ENCODE measurements around the gene ZFAND3.

Gene ZFAND3

GRCh38 chr6:38141716-38142115 is 322.2 kb downstream of the ZFAND3 start:
- Histone ChIP-seq H3K36me3 (ENCODE audit: insufficient read depth, low read length) (0 out of 2 replicates have a peak, but pooled peaks cover 11% of the 10 kb centered on the region), H3K4me1 (ENCODE audit: insufficient read depth, low read length) (no peaks in the 10 kb centered on the region), H3K27ac (ENCODE audit: low read length) (no peak overlapping the region), H3K4me2 (ENCODE audit: insufficient read depth, low read length) (no peak overlapping the region), H3K9me3 (ENCODE audit: insufficient read depth, low read length, severe bottlenecking) (no peaks in the 10 kb centered on the region), H2AFZ (ENCODE audit: low read depth, low read length) (no peak overlapping the region), H3K79me2 (ENCODE audit: insufficient read depth, low read length) (no peaks in the 10 kb centered on the region), H3K27me3 (ENCODE audit: insufficient read depth, low read length, poor library complexity) (no peaks in the 10 kb centered on the region), H4K20me1 (ENCODE audit: insufficient read depth, low read length) (peaks cover 22% of the 10 kb centered on the region), H3K4me3 (ENCODE audit: low read depth in 1 of 2, low read length in 2 of 2) (no peak overlapping the region), H3K9ac (ENCODE audit: low read depth, low read length) (no peak overlapping the region)
- DNase-seq (no peak), ATAC-seq (ENCODE audit: insufficient read depth, low read depth) (no peak)
- TF ChIP-seq, protein P1, sequence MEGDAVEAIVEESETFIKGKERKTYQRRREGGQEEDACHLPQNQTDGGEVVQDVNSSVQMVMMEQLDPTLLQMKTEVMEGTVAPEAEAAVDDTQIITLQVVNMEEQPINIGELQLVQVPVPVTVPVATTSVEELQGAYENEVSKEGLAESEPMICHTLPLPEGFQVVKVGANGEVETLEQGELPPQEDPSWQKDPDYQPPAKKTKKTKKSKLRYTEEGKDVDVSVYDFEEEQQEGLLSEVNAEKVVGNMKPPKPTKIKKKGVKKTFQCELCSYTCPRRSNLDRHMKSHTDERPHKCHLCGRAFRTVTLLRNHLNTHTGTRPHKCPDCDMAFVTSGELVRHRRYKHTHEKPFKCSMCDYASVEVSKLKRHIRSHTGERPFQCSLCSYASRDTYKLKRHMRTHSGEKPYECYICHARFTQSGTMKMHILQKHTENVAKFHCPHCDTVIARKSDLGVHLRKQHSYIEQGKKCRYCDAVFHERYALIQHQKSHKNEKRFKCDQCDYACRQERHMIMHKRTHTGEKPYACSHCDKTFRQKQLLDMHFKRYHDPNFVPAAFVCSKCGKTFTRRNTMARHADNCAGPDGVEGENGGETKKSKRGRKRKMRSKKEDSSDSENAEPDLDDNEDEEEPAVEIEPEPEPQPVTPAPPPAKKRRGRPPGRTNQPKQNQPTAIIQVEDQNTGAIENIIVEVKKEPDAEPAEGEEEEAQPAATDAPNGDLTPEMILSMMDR (IDR thresholded peaks at IDR 0.05; ENCODE audit: borderline replicate concordance, extremely low read depth, low read length, poor library complexity, severe bottlenecking), result no peak
- TF ChIP-seq EZH2 (IDR thresholded peaks at IDR 0.05; ENCODE audit: borderline replicate concordance, low read depth, low read length, severe bottlenecking), result no peak

GRCh38 chr6:38142178-38142902 is 322.8 kb downstream of the ZFAND3 start:
- Histone ChIP-seq H3K27ac (ENCODE audit: low read length) (no peak overlapping the region), H3K4me2 (ENCODE audit: insufficient read depth, low read length) (no peak overlapping the region), H3K4me3 (ENCODE audit: low read depth in 1 of 2, low read length in 2 of 2) (no peak overlapping the region), H3K4me1 (ENCODE audit: insufficient read depth, low read length) (no peaks in the 10 kb centered on the region), H3K79me2 (ENCODE audit: insufficient read depth, low read length) (no peaks in the 10 kb centered on the region), H3K27me3 (ENCODE audit: insufficient read depth, low read length, poor library complexity) (no peaks in the 10 kb centered on the region), H3K36me3 (ENCODE audit: insufficient read depth, low read length) (0 out of 2 replicates have a peak, but pooled peaks cover 11% of the 10 kb centered on the region), H3K9ac (ENCODE audit: low read depth, low read length) (no peak overlapping the region), H4K20me1 (ENCODE audit: insufficient read depth, low read length) (peaks cover 18% of the 10 kb centered on the region), H3K9me3 (ENCODE audit: insufficient read depth, low read length, severe bottlenecking) (no peaks in the 10 kb centered on the region), H2AFZ (ENCODE audit: low read depth, low read length) (no peak overlapping the region)
- no peak for TF ChIP-seq EZH2 (IDR thresholded peaks at IDR 0.05; ENCODE audit: borderline replicate concordance, low read depth, low read length, severe bottlenecking)
- TF ChIP-seq, protein P1 (IDR thresholded peaks at IDR 0.05; ENCODE audit: borderline replicate concordance, extremely low read depth, low read length, poor library complexity, severe bottlenecking), result no peak
- DNase-seq (no peak), ATAC-seq (ENCODE audit: insufficient read depth, low read depth) (no peak)

DNA sequence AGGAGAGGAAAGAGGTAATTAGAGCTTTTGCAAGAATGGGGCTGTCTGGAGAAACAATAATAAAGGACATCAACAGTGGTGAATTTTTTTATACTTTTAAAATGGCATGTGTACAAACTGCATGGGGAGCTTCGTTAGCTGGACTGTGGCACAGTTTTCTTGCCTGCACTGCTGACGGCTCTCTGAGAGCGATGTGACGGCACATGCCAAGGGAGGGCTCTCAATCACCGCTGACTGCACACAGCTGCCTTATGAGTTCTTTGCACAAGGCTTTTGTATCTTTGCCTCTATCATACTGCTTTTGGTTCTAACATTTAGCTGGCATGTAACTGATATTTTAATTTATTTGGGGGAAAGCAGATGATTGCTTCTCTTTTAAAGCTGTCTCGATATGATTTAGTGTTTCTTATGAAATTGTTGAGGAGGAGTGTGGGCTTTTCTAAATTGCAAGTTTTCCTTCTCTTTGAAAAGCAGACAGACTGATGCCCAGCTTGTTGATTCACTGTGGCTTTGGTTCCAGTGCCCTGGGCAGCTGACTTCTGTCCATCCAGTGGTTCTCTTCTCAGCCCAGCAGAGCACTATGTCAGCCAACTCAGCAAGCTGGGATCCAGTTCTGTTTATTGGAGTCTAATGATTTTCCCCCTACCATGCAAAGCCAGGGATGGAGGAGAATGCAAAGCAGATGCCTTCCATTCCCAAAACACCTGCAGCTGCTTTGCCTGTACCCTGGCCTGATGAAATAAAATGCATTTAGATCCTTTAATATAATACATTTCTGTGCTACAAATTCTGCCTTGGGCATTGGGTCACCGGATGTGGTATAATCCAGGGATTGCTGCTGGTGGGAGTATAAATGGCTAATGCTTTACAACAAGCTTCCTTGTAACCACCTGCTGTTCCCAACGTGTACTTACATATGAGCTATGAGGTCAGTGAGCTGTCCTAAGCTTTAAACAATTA is 323.9 kb downstream of the ZFAND3 start:
- H3K79me2 ChIP-seq (ENCODE audit: insufficient read depth, low read length), result no peaks in the 10 kb centered on the region
- DNase-seq, result no peak
- ATAC-seq (ENCODE audit: insufficient read depth, low read depth), result no peak

More for the DNA sequence above, 323.9 kb downstream of the ZFAND3 start:
- TF ChIP-seq, protein P1 (IDR thresholded peaks at IDR 0.05; ENCODE audit: borderline replicate concordance, extremely low read depth, low read length, poor library complexity, severe bottlenecking), result no peak
- no peak for TF ChIP-seq EZH2 (IDR thresholded peaks at IDR 0.05; ENCODE audit: borderline replicate concordance, low read depth, low read length, severe bottlenecking)
- Histone ChIP-seq H3K27ac (ENCODE audit: low read length) (no peak overlapping the region), H3K4me1 (ENCODE audit: insufficient read depth, low read length) (no peaks in the 10 kb centered on the region), H3K9ac (ENCODE audit: low read depth, low read length) (no peak overlapping the region), H2AFZ (ENCODE audit: low read depth, low read length) (no peak overlapping the region), H4K20me1 (ENCODE audit: insufficient read depth, low read length) (peaks cover 19% of the 10 kb centered on the region), H3K9me3 (ENCODE audit: insufficient read depth, low read length, severe bottlenecking) (no peaks in the 10 kb centered on the region), H3K36me3 (ENCODE audit: insufficient read depth, low read length) (0 out of 2 replicates have a peak, but pooled peaks cover 14% of the 10 kb centered on the region), H3K27me3 (ENCODE audit: insufficient read depth, low read length, poor library complexity) (no peaks in the 10 kb centered on the region), H3K4me3 (ENCODE audit: low read depth in 1 of 2, low read length in 2 of 2) (no peak overlapping the region), H3K4me2 (ENCODE audit: insufficient read depth, low read length) (no peak overlapping the region)
